ENCODE data around the gene ELAVL4.

DNA sequence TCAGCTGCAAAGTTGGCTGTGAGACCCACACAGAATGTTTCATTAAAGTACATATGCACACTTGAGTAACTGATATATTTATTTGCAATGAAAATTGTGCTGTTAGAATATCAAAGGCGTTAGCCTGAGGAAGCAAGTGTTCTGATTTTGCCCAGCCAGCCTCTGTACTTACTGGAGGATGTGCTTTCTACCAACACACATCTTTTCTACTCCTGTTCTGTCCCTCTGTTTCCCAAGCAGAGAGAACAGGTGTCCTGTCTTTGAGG is 31.4 kb downstream of the ELAVL4 start:
- no peak for TF ChIP-seq POLR2A (IDR thresholded peaks at IDR 0.05)
- TF ChIP-seq, protein P1, sequence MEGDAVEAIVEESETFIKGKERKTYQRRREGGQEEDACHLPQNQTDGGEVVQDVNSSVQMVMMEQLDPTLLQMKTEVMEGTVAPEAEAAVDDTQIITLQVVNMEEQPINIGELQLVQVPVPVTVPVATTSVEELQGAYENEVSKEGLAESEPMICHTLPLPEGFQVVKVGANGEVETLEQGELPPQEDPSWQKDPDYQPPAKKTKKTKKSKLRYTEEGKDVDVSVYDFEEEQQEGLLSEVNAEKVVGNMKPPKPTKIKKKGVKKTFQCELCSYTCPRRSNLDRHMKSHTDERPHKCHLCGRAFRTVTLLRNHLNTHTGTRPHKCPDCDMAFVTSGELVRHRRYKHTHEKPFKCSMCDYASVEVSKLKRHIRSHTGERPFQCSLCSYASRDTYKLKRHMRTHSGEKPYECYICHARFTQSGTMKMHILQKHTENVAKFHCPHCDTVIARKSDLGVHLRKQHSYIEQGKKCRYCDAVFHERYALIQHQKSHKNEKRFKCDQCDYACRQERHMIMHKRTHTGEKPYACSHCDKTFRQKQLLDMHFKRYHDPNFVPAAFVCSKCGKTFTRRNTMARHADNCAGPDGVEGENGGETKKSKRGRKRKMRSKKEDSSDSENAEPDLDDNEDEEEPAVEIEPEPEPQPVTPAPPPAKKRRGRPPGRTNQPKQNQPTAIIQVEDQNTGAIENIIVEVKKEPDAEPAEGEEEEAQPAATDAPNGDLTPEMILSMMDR (IDR thresholded peaks at IDR 0.05) = no peak

All from lower leg skin (tissue), 3 donors.